GM23338 (cell line): Measurements from ENCODE around the gene AZU1. TPM values are rescaled to one million over a fixed set of nuclear protein-coding genes. Genes with fewer than 3 reads are reported as not detected.

ENCODE experiments used
- ATAC-seq: fragments of 200-7000 bp; cut with Tn5 transposase; 3 replicates; pipeline ENCODE4 v1.9.1; 2020
- DNase-seq: peaks from one replicate; pipeline ENCODE4 v3.0.0-alpha.2; 2015; ENCODE audit warnings: low spot score
- H2AFZ ChIP-seq: fragments of 200-600 bp; sonication (generic); 2 replicates; pipeline ENCODE4 v1.8.0; 2016; ENCODE audit warnings: antibody characterized with exemption, mild to moderate bottlenecking, moderate library complexity
- H3F3A ChIP-seq: fragments of 200-600 bp; sonication (generic); replicated peaks from 2 replicates; pipeline ENCODE4 v1.8.0; 2017; ENCODE audit warnings: antibody characterized with exemption, mixed run types, low read depth
- H3K27ac ChIP-seq: fragments of 200-600 bp; sonication (generic); 2 replicates; pipeline ENCODE4 v1.6.1; 2016; ENCODE audit warnings: low read depth
- H3K27me3 ChIP-seq: fragments of 200-600 bp; sonication (generic); 2 replicates; pipeline ENCODE4 v1.8.0; 2016; ENCODE audit warnings: mild to moderate bottlenecking, mixed run types, moderate library complexity; ENCODE audit not compliant: insufficient read depth
- H3K36me3 ChIP-seq: fragments of 200-600 bp; sonication (generic); 2 replicates; pipeline ENCODE4 v1.8.0; 2016; ENCODE audit warnings: mild to moderate bottlenecking; ENCODE audit not compliant: insufficient read depth
- H3K4me1 ChIP-seq: fragments of 200-600 bp; sonication (generic); 2 replicates; pipeline ENCODE4 v1.8.0; 2016; ENCODE audit warnings: mild to moderate bottlenecking, moderate library complexity; ENCODE audit not compliant: insufficient read depth
- H3K4me2 ChIP-seq: fragments of 200-600 bp; sonication (generic); 2 replicates; pipeline ENCODE4 v1.7.1; 2017; ENCODE audit warnings: mixed run types
- H3K4me3 ChIP-seq: fragments of 200-600 bp; sonication (generic); 2 replicates; pipeline ENCODE4 v1.6.1; 2016; ENCODE audit warnings: mixed run types
- H3K79me2 ChIP-seq: fragments of 200-600 bp; sonication (generic); replicated peaks from 2 replicates; pipeline ENCODE4 v1.8.0; 2017; ENCODE audit warnings: mild to moderate bottlenecking; ENCODE audit not compliant: insufficient read depth
- H3K9me2 ChIP-seq: fragments of 200-600 bp; sonication (generic); 2 replicates; pipeline ENCODE4 v1.8.0; 2017; ENCODE audit not compliant: insufficient read depth
- H4K20me1 ChIP-seq: fragments of 200-600 bp; sonication (generic); replicated peaks from 2 replicates; pipeline ENCODE4 v1.8.0; 2017; ENCODE audit warnings: mild to moderate bottlenecking; ENCODE audit not compliant: insufficient read depth
- H3K27ac Mint-ChIP-seq: 2 replicates; pipeline ENCODE4 v1.8.0; 2020; ENCODE audit warnings: inconsistent platforms, mild to moderate bottlenecking, moderate library complexity, mixed read lengths
- H3K27me3 Mint-ChIP-seq: 3 replicates; pipeline ENCODE4 v1.8.0; 2022; ENCODE audit warnings: low read depth, mild to moderate bottlenecking, moderate library complexity, mixed read lengths, inconsistent platforms; ENCODE audit not compliant: insufficient read depth, poor library complexity
- H3K36me3 Mint-ChIP-seq: 3 replicates; pipeline ENCODE4 v1.8.0; 2021; ENCODE audit warnings: low read depth, mild to moderate bottlenecking, inconsistent platforms, moderate library complexity, mixed read lengths
- H3K4me1 Mint-ChIP-seq: 3 replicates; pipeline ENCODE4 v1.8.0; 2020; ENCODE audit warnings: mild to moderate bottlenecking, inconsistent platforms, mixed read lengths
- H3K4me3 Mint-ChIP-seq: 3 replicates; pipeline ENCODE4 v1.8.0; 2021; ENCODE audit warnings: moderate library complexity, mild to moderate bottlenecking, inconsistent platforms, mixed read lengths
- H3K9me3 Mint-ChIP-seq: 3 replicates; pipeline ENCODE4 v1.8.0; 2020; ENCODE audit warnings: moderate library complexity, mild to moderate bottlenecking, inconsistent platforms, mixed read lengths
- CREB1 ChIP-seq: fragments of 250-450 bp; sonication (Bioruptor Pico); IDR thresholded peaks from 2 replicates; pipeline ENCODE4 v1.5.0; 2020; ENCODE audit warnings: low read depth, mild to moderate bottlenecking, moderate library complexity
- CTCF ChIP-seq, 2 experiments: fragments of 200-600 bp in 1 of 2; sonication (generic) in 1 of 2; conservative IDR thresholded peaks; 2 replicates each; pipeline versions ENCODE4 v1.5.1 to v1.6.1; 2016 to 2017; ENCODE audit warnings: antibody characterized with exemption in 2 of 2, low read depth in 2 of 2, mild to moderate bottlenecking in 2 of 2, moderate library complexity in 1 of 2
- ETS1 ChIP-seq: IDR thresholded peaks from 2 replicates; pipeline ENCODE4 v1.6.1; 2016; ENCODE audit warnings: antibody characterized with exemption
- EZH2 ChIP-seq: fragments of 200-600 bp; sonication (generic); IDR thresholded peaks from one replicate; pipeline ENCODE4 v1.8.0; 2017; ENCODE audit warnings: antibody characterized with exemption, mild to moderate bottlenecking, low read depth; ENCODE audit not compliant: unreplicated experiment
- EZH2phosphoT487 ChIP-seq: fragments of 200-600 bp; sonication (generic); IDR thresholded peaks from one replicate; pipeline ENCODE4 v1.8.1; 2018; ENCODE audit warnings: antibody characterized with exemption; ENCODE audit not compliant: unreplicated experiment
- NANOG ChIP-seq: IDR thresholded peaks from 2 replicates; pipeline ENCODE4 v1.6.1; 2016; ENCODE audit warnings: antibody characterized with exemption, borderline replicate concordance
- POLR2AphosphoS5 ChIP-seq: IDR thresholded peaks from 2 replicates; pipeline ENCODE4 v1.6.1; 2016; ENCODE audit warnings: antibody characterized with exemption, low read depth
- STAT1 ChIP-seq: IDR thresholded peaks from one replicate; pipeline ENCODE4 v1.6.1; 2016; ENCODE audit warnings: antibody characterized with exemption; ENCODE audit not compliant: unreplicated experiment
- ZNF114 ChIP-seq: fragments of 250-450 bp; sonication (Bioruptor Pico); IDR thresholded peaks from 2 replicates; pipeline ENCODE4 v1.5.0; 2020; ENCODE audit warnings: mild to moderate bottlenecking, moderate library complexity
- ZNF331 ChIP-seq: fragments of 250-450 bp; sonication (Bioruptor Pico); IDR thresholded peaks from 2 replicates; pipeline ENCODE4 v1.5.0; 2020; ENCODE audit warnings: low read depth, mild to moderate bottlenecking, moderate library complexity
- ZNF462 ChIP-seq: fragments of 250-450 bp; sonication (Bioruptor Pico); IDR thresholded peaks from 2 replicates; pipeline ENCODE4 v1.5.0; 2020; ENCODE audit warnings: mild to moderate bottlenecking, moderate library complexity
- polyA plus RNA-seq: library from polyadenylated mRNA; unstranded; fragments of >200 nt; fragmentation: Nextera tagmentation; extraction: Ambion mirVana; gene quantifications from 2 replicates; pipeline ENCODE4 v1.2.1, GENCODE V29; 2016
- total RNA-seq: library from RNA; depleted of rRNA; stranded (reverse); fragments of >200 nt; shearing (Covaris generic); gene quantifications from 2 replicates; pipeline ENCODE4 v1.2.3, GENCODE V29; 2014

AZU1 gene
- total and polyA plus RNA-seq, 2 experiments from 2014 or later, result 0.78 to 1.4 TPM

GRCh38 chr19:789701-790060, 38.0 kb upstream of the AZU1 start (continued):
- no peak for TF ChIP-seq ZNF462 (CRISPR knock-in tag)
- TF ChIP-seq ZNF114 (CRISPR knock-in tag), result no peak
- TF ChIP-seq CREB1 (CRISPR knock-in tag), result no peak
- no peak for TF ChIP-seq EZH2phosphoT487
- no peak for TF ChIP-seq EZH2
- TF ChIP-seq STAT1, result no peak
- no peak for TF ChIP-seq ZNF331 (CRISPR knock-in tag)

- no peak for TF ChIP-seq CREB1 (CRISPR knock-in tag)
- no peak for TF ChIP-seq STAT1
- TF ChIP-seq ZNF114 (CRISPR knock-in tag), result no peak
- TF ChIP-seq ETS1, result no peak
- TF ChIP-seq NANOG, result no peak
- no peak for TF ChIP-seq CTCF (conservative IDR thresholded peaks at IDR 0.05; ENCODE audit: low read depth in 2 of 2)
- 0 out of 2 replicates have a peak, but pooled peaks have one; percentile 19 for TF ChIP-seq POLR2AphosphoS5
- Histone ChIP-seq H3K27me3 (no peaks in the 10 kb centered on the region), H3K27ac (peak overlapping the region; percentile 91; the same call in 1 of the 2 replicates), H3K4me1 (peaks cover 42% of the 10 kb centered on the region), H3F3A (peaks cover 30% of the 10 kb centered on the region), H3K9me2 (no peaks in the 10 kb centered on the region), H2AFZ (no peak overlapping the region), H4K20me1 (no peaks in the 10 kb centered on the region), H3K79me2 (peaks cover 3% of the 10 kb centered on the region; the same call in 1 of the 2 replicates), H3K36me3 (no peaks in the 10 kb centered on the region), H3K4me3 (no peak overlapping the region), H3K4me2 (peak overlapping the region; percentile 32; the same call in 1 of the 2 replicates)
- ATAC-seq (no peak), DNase-seq (no peak)
- no peaks in the 10 kb centered on the region; the same call in 2 of the 3 replicates for H3K36me3 Mint-ChIP-seq
- no peak overlapping the region; the same call in 2 of the 3 replicates for H3K4me3 Mint-ChIP-seq
- H3K9me3 Mint-ChIP-seq, result no peaks in the 10 kb centered on the region
- no peak overlapping the region; the same call in 1 of the 2 replicates for H3K27ac Mint-ChIP-seq
- H3K4me1 Mint-ChIP-seq, result peaks cover 30% of the 10 kb centered on the region
- peaks cover 6% of the 10 kb centered on the region for H3K27me3 Mint-ChIP-seq
Measured at GRCh38 chr19:791007-791566, 36.5 kb upstream of the AZU1 start.
